GM12878 (cell line): Measurements from ENCODE around the gene KRT82. TPM values are rescaled to one million over a fixed set of nuclear protein-coding genes. Genes with fewer than 3 reads are reported as not detected.

Experiments used
- ATAC-seq: fragments of 200-7000 bp; cut with Tn5 transposase; 3 replicates; pipeline ENCODE4 v1.9.1; 2020; ENCODE audit warnings: mild to moderate bottlenecking, moderate library complexity
- BruUV-seq: library from RNA; stranded (reverse); fragments of 400-500 nt; replicated peaks from 2 replicates; lab custom pipeline; 2021; lab: Mats Ljungman, UMichigan
- CTCF ChIA-PET: fragments of 300-600 bp; sonication (Branson Sonifier 250); formaldehyde crosslinking; extraction: SDS; loops from one replicate; lab custom pipeline; 2021; ENCODE audit warnings: inconsistent platforms; lab: Yijun Ruan, JAX
- POLR2A ChIA-PET: fragments of 350-600 bp; formaldehyde crosslinking; extraction: SDS; loops from one replicate; lab custom pipeline; 2021; ENCODE audit warnings: inconsistent platforms; lab: Charles Lee
- RAD21 ChIA-PET: fragments of 300-600 bp; sonication (Branson Sonifier 250); formaldehyde crosslinking; loops from one replicate; lab custom pipeline; 2023; ENCODE audit warnings: antibody characterized with exemption; ENCODE audit not compliant: unreplicated experiment; lab: Charles Lee
- SMC1A ChIA-PET: fragments of 300-600 bp; sonication (Branson Sonifier 250); formaldehyde crosslinking; loops from one replicate; lab custom pipeline; 2023; ENCODE audit not compliant: unreplicated experiment, uncharacterized antibody; lab: Charles Lee
- DNase-seq: peaks from one replicate; pipeline ENCODE4 v3.0.0-alpha.2; 2011; ENCODE audit warnings: low read depth, low spot score
- FAIRE-seq: peaks from 3 replicates; lab custom pipeline; 2011; peaks lifted over from hg19 to GRCh38; lab: Jason Lieb, UNC
- H2AFZ ChIP-seq: 2 replicates; pipeline ENCODE4 v1.6.0; 2011; ENCODE audit warnings: low read depth, low read length, control low read depth; ENCODE audit not compliant: control insufficient read depth
- H3K27ac ChIP-seq: 2 replicates; pipeline ENCODE4 v1.5.1; 2011; ENCODE audit warnings: control low read depth; ENCODE audit not compliant: control insufficient read depth, insufficient read depth
- H3K27me3 ChIP-seq, 2 experiments: replicated peaks in 1 of 2; 2 replicates each; pipeline versions ENCODE4 v1.6.0 to v1.6.1; 2011; ENCODE audit warnings: low read length in 1 of 2; ENCODE audit not compliant: control insufficient read depth in 2 of 2, insufficient read depth in 2 of 2
- H3K36me3 ChIP-seq, 2 experiments: 2 replicates each; pipeline ENCODE4 v1.5.1; 2011; ENCODE audit warnings: low read length in 1 of 2; ENCODE audit not compliant: control insufficient read depth in 2 of 2, insufficient read depth in 2 of 2
- H3K4me1 ChIP-seq: 2 replicates; pipeline ENCODE4 v1.6.1; 2011; ENCODE audit warnings: mild to moderate bottlenecking, low read length, moderate library complexity, mixed read lengths; ENCODE audit not compliant: control insufficient read depth, insufficient read depth
- H3K4me2 ChIP-seq: 2 replicates; pipeline ENCODE4 v1.6.0; 2011; ENCODE audit warnings: control low read depth; ENCODE audit not compliant: control insufficient read depth, insufficient read depth
- H3K4me3 ChIP-seq: fragments of 200-600 bp; sonication (generic); 2 replicates; pipeline ENCODE4 v1.5.1; 2016
- H3K79me2 ChIP-seq: 2 replicates; pipeline ENCODE4 v1.6.0; 2011; ENCODE audit warnings: low read length; ENCODE audit not compliant: control insufficient read depth, insufficient read depth
- H3K9ac ChIP-seq: 2 replicates; pipeline ENCODE4 v1.8.0; 2011; ENCODE audit warnings: low read length, control low read depth, mixed read lengths; ENCODE audit not compliant: control insufficient read depth, insufficient read depth
- H3K9me3 ChIP-seq: replicated peaks from 3 replicates; pipeline ENCODE4 v1.5.1; 2011; ENCODE audit warnings: mild to moderate bottlenecking, low read length; ENCODE audit not compliant: control insufficient read depth, insufficient read depth
- H4K20me1 ChIP-seq: 2 replicates; pipeline ENCODE4 v1.6.0; 2011; ENCODE audit not compliant: control insufficient read depth, insufficient read depth
- CBFB ChIP-seq: IDR thresholded peaks from 2 replicates; pipeline ENCODE4 v1.6.1; 2016; ENCODE audit warnings: antibody characterized with exemption, low read depth
- CEBPZ ChIP-seq: fragments of 150-350 bp; IDR thresholded peaks from 2 replicates; pipeline ENCODE4 v1.6.1; 2016; ENCODE audit warnings: low read depth, low read length
- KLF5 ChIP-seq: fragments of 450-650 bp; IDR thresholded peaks from 2 replicates; pipeline ENCODE4 v1.6.1; 2014; ENCODE audit warnings: mild to moderate bottlenecking; ENCODE audit not compliant: partially characterized antibody
- MEF2A ChIP-seq: IDR thresholded peaks from 2 replicates; pipeline ENCODE4 v1.6.1; 2011; ENCODE audit warnings: low read depth, mild to moderate bottlenecking, low read length, moderate library complexity; ENCODE audit not compliant: insufficient read depth
- NBN ChIP-seq: fragments of 450-650 bp; IDR thresholded peaks from 2 replicates; pipeline ENCODE4 v1.6.1; 2016
- NR2F1 ChIP-seq: fragments of 450-650 bp; conservative IDR thresholded peaks from 2 replicates; pipeline ENCODE4 v1.6.1; 2017; ENCODE audit warnings: mild to moderate bottlenecking
- NRF1 ChIP-seq: conservative IDR thresholded peaks from 2 replicates; pipeline ENCODE4 v1.6.1; 2011; ENCODE audit warnings: mild to moderate bottlenecking, low read depth, low read length, improper control_type of control experiment
- RELA ChIP-seq: fragments of 450-650 bp; IDR thresholded peaks from 2 replicates; pipeline ENCODE4 v1.8.0; 2014; ENCODE audit warnings: borderline replicate concordance; ENCODE audit not compliant: partially characterized antibody
- SREBF1 ChIP-seq: IDR thresholded peaks from 2 replicates; pipeline ENCODE4 v1.6.1; 2012; ENCODE audit warnings: mild to moderate bottlenecking, low read length
- STAT1 ChIP-seq: fragments of 450-650 bp; conservative IDR thresholded peaks from 2 replicates; pipeline ENCODE4 v1.6.1; 2014; ENCODE audit warnings: antibody characterized with exemption, mild to moderate bottlenecking
- ZBTB33 ChIP-seq: fragments of 450-650 bp; IDR thresholded peaks from 2 replicates; pipeline ENCODE4 v1.6.1; 2017; ENCODE audit warnings: mild to moderate bottlenecking
- WGBS: methylation state at CpG from one replicate; pipeline ENCODE4 v1.1.6; 2016; ENCODE audit warnings: low lambda C conversion rate; ENCODE audit not compliant: insufficient replicate concordance, insufficient coverage; ENCODE audit errors: missing lambda C conversion rate; 5-methylcytosine and 5-hydroxymethylcytosine counted together
- in situ Hi-C: fragments of 300-500 bp; cut with MboI; formaldehyde crosslinking; loops from 9 replicates; pipeline ENCODE4 v1.14.3; 2018; ENCODE audit warnings: mixed read lengths
- intact Hi-C: fragments of 100-400 bp; cut with micrococcal nuclease; formaldehyde crosslinking; loops from one replicate; pipeline ENCODE4 v1.14.2; 2022; ENCODE audit not compliant: unreplicated experiment
- polyA plus RNA-seq, 11 experiments: library from polyadenylated mRNA; depleted of rRNA in 4 of 11; unstranded in 6 of 11; stranded (reverse) in 5 of 11; fragments of >200 nt; fragmentation: Nextera tagmentation in 4 of 11; fragmentation: Illumina TruSeq in 1 of 11; extraction: Ambion mirVana in 4 of 11; extraction: Trizol in 1 of 11; gene quantifications; 1 replicate in 1 of 11; 2 replicates in 10 of 11; pipeline versions ENCODE4 v1.2.1 to v1.2.3, GENCODE V29; 2011 to 2016; ENCODE audit warnings: inconsistent platforms in 2 of 11, missing spikeins in 2 of 11, low read depth in 1 of 11
- total RNA-seq, 4 experiments: library from RNA; depleted of rRNA in 3 of 4; stranded (reverse); fragments of >200 nt in 3 of 4; fragmentation: Illumina TruSeq in 1 of 4; extraction: Trizol in 1 of 4; gene quantifications; 2 replicates each; pipeline versions ENCODE4 v1.2.1 to v1.2.3, GENCODE V29; 2013 to 2021
- TF ChIP-seq, protein P1 (sequence below): fragments of 450-650 bp; IDR thresholded peaks from 2 replicates; pipeline ENCODE4 v1.6.1; 2018; ENCODE audit warnings: borderline replicate concordance, mild to moderate bottlenecking; ENCODE audit not compliant: partially characterized antibody
- TF ChIP-seq, protein P2 (sequence below): fragments of 450-650 bp; conservative IDR thresholded peaks from 2 replicates; pipeline ENCODE4 v1.6.1; 2017; ENCODE audit warnings: mild to moderate bottlenecking, moderate library complexity

Gene KRT82
- total and polyA plus RNA-seq, 10 of the 15 experiments (the other 5 are each of a cell fraction or from before 2014, with no cell fraction given): not detected

- RAD21 ChIA-PET: no interaction called here
- TF ChIP-seq NBN (no peak), SREBF1 (no peak), ZBTB33 (no peak), KLF5 (no peak), RELA (no peak), STAT1 (no peak), NR2F1 (no peak), CEBPZ (no peak), NRF1 (no peak), CBFB (no peak), MEF2A (no peak)
- TF ChIP-seq, protein P1, sequence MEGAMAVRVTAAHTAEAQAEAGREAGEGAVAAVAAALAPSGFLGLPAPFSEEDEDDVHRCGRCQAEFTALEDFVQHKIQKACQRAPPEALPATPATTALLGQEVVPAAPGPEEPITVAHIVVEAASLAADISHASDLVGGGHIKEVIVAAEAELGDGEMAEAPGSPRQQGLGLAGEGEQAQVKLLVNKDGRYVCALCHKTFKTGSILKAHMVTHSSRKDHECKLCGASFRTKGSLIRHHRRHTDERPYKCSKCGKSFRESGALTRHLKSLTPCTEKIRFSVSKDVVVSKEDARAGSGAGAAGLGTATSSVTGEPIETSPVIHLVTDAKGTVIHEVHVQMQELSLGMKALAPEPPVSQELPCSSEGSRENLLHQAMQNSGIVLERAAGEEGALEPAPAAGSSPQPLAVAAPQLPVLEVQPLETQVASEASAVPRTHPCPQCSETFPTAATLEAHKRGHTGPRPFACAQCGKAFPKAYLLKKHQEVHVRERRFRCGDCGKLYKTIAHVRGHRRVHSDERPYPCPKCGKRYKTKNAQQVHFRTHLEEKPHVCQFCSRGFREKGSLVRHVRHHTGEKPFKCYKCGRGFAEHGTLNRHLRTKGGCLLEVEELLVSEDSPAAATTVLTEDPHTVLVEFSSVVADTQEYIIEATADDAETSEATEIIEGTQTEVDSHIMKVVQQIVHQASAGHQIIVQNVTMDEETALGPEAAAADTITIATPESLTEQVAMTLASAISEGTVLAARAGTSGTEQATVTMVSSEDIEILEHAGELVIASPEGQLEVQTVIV: no peak
- TF ChIP-seq, protein P2, sequence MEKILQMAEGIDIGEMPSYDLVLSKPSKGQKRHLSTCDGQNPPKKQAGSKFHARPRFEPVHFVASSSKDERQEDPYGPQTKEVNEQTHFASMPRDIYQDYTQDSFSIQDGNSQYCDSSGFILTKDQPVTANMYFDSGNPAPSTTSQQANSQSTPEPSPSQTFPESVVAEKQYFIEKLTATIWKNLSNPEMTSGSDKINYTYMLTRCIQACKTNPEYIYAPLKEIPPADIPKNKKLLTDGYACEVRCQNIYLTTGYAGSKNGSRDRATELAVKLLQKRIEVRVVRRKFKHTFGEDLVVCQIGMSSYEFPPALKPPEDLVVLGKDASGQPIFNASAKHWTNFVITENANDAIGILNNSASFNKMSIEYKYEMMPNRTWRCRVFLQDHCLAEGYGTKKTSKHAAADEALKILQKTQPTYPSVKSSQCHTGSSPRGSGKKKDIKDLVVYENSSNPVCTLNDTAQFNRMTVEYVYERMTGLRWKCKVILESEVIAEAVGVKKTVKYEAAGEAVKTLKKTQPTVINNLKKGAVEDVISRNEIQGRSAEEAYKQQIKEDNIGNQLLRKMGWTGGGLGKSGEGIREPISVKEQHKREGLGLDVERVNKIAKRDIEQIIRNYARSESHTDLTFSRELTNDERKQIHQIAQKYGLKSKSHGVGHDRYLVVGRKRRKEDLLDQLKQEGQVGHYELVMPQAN: no peak
Measured at GRCh38 chr12:52439845-52440244, 33.7 kb upstream of the KRT82 start.

More at GRCh38 chr12:52439845-52440244, 33.7 kb upstream of the KRT82 start:
- peaks cover 6 to 7% of the 10 kb centered on the region in 2 experiments for H3K27me3 ChIP-seq
- no peak overlapping the region for H3K9ac ChIP-seq
- in situ Hi-C loops: no loop called here
- H3K4me3 ChIP-seq: no peak overlapping the region
- no peaks in the 10 kb centered on the region for H3K79me2 ChIP-seq
- ATAC-seq: no peak
- POLR2A ChIA-PET: no interaction called here
- H4K20me1 ChIP-seq: no peaks in the 10 kb centered on the region
- no peaks in the 10 kb centered on the region for H3K9me3 ChIP-seq
- SMC1A ChIA-PET: no interaction called here
- CTCF ChIA-PET: no interaction called here
- intact Hi-C loops: no loop called here
- no peak for FAIRE-seq
- H3K27ac ChIP-seq: no peak overlapping the region
- no peak for DNase-seq
- no peaks in the 10 kb centered on the region for H3K4me1 ChIP-seq
- no peak overlapping the region for H3K4me2 ChIP-seq
- BruUV-seq: no TSS peak
- H2AFZ ChIP-seq: no peak overlapping the region
- 0% methylated on average over 2 of the region's 2 CpGs for WGBS
- H3K36me3 ChIP-seq: no peaks in the 10 kb centered on the region
